DOHH2 (cell line): Measurements from ENCODE around the gene KIAA0930.

ENCODE experiments used
- H3F3A ChIP-seq: fragments of 200-600 bp; sonication (generic), shearing (Covaris generic); 2 replicates; pipeline ENCODE4 v1.6.0; 2016; ENCODE audit warnings: antibody characterized with exemption, mild to moderate bottlenecking; ENCODE audit not compliant: control insufficient read depth, insufficient read depth
- H3K27ac ChIP-seq: fragments of 200-600 bp; sonication (generic); 2 replicates; pipeline ENCODE4 v1.5.1; 2014; ENCODE audit warnings: low read depth, mild to moderate bottlenecking, low read length, moderate library complexity
- H3K27me3 ChIP-seq: fragments of 200-600 bp; sonication (generic); 2 replicates; pipeline ENCODE4 v1.6.1; 2014; ENCODE audit warnings: mild to moderate bottlenecking, low read length, mixed read lengths; ENCODE audit not compliant: control insufficient read depth
- H3K36me3 ChIP-seq: fragments of 200-600 bp; sonication (generic); 2 replicates; pipeline ENCODE4 v1.6.1; 2014; ENCODE audit warnings: mild to moderate bottlenecking, low read length, moderate library complexity, mixed read lengths; ENCODE audit not compliant: control insufficient read depth
- H3K4me1 ChIP-seq: fragments of 200-600 bp; sonication (generic); 2 replicates; pipeline ENCODE4 v1.6.1; 2014; ENCODE audit warnings: mild to moderate bottlenecking, low read length, mixed read lengths; ENCODE audit not compliant: control insufficient read depth
- H3K4me2 ChIP-seq: fragments of 200-600 bp; sonication (generic); 2 replicates; pipeline ENCODE4 v1.6.0; 2014; ENCODE audit warnings: mild to moderate bottlenecking, low read length, moderate library complexity
- H3K4me3 ChIP-seq: fragments of 200-600 bp; sonication (generic); 2 replicates; pipeline ENCODE4 v1.5.1; 2014; ENCODE audit warnings: mild to moderate bottlenecking, low read length, mixed read lengths
- H3K79me2 ChIP-seq: fragments of 200-600 bp; sonication (generic); 2 replicates; pipeline ENCODE4 v1.6.1; 2014; ENCODE audit warnings: mild to moderate bottlenecking, low read length, mixed read lengths; ENCODE audit not compliant: control insufficient read depth
- H3K9me2 ChIP-seq: fragments of 200-600 bp; sonication (generic); replicated peaks from 2 replicates; pipeline ENCODE4 v1.6.1; 2014; ENCODE audit warnings: mild to moderate bottlenecking, low read length, mixed read lengths; ENCODE audit not compliant: control insufficient read depth
- H3K9me3 ChIP-seq: fragments of 200-600 bp; sonication (generic); 2 replicates; pipeline ENCODE4 v1.6.1; 2014; ENCODE audit warnings: antibody characterized with exemption, low read length, mixed read lengths; ENCODE audit not compliant: control insufficient read depth, insufficient read depth
- H4K20me1 ChIP-seq: fragments of 200-600 bp; sonication (generic); 2 replicates; pipeline ENCODE4 v1.6.0; 2014; ENCODE audit warnings: low read depth, mild to moderate bottlenecking, antibody characterized with exemption, low read length, moderate library complexity; ENCODE audit not compliant: control insufficient read depth, insufficient read depth
- CTCF ChIP-seq: fragments of 200-600 bp; sonication (generic); IDR thresholded peaks from one replicate; pipeline ENCODE4 v1.5.1; 2014; ENCODE audit warnings: antibody characterized with exemption, mild to moderate bottlenecking, low read depth, low read length; ENCODE audit not compliant: poor library complexity, severe bottlenecking
- EZH2phosphoT487 ChIP-seq: fragments of 200-600 bp; sonication (generic); IDR thresholded peaks from 2 replicates; pipeline ENCODE4 v1.6.1; 2017; ENCODE audit warnings: borderline replicate concordance, mild to moderate bottlenecking, antibody characterized with exemption, low read length, moderate library complexity, mixed read lengths

KIAA0930 gene

GRCh38 chr22:45216133-45217003 is 24.3 kb downstream of the KIAA0930 start:
- Histone ChIP-seq H3K79me2 (peaks cover 73% of the 10 kb centered on the region), H3F3A (no peaks in the 10 kb centered on the region), H3K27me3 (no peaks in the 10 kb centered on the region), H3K9me2 (no peaks in the 10 kb centered on the region), H3K9me3 (no peaks in the 10 kb centered on the region), H3K27ac (no peak overlapping the region), H3K4me3 (no peak overlapping the region), H3K4me1 (peaks cover 23% of the 10 kb centered on the region), H3K4me2 (no peak overlapping the region), H3K36me3 (peaks cover 5% of the 10 kb centered on the region; the same call in 1 of the 2 replicates), H4K20me1 (peaks cover 13% of the 10 kb centered on the region; the same call in 1 of the 2 replicates)
- TF ChIP-seq EZH2phosphoT487: no peak
- no peak for TF ChIP-seq CTCF

GRCh38 chr22:45212992-45213751 is 27.5 kb downstream of the KIAA0930 start:
- Histone ChIP-seq H3K79me2 (peaks cover 52% of the 10 kb centered on the region), H3K4me2 (no peak overlapping the region), H3K9me2 (no peaks in the 10 kb centered on the region), H3K4me3 (no peak overlapping the region), H3K9me3 (no peaks in the 10 kb centered on the region), H3F3A (no peaks in the 10 kb centered on the region), H3K36me3 (peaks cover 25% of the 10 kb centered on the region), H4K20me1 (0 out of 2 replicates have a peak, but pooled peaks cover 5% of the 10 kb centered on the region), H3K27me3 (no peaks in the 10 kb centered on the region), H3K4me1 (peaks cover 12% of the 10 kb centered on the region), H3K27ac (no peak overlapping the region)
- no peak for TF ChIP-seq EZH2phosphoT487
- TF ChIP-seq CTCF: no peak

- Histone ChIP-seq H3K36me3 (peaks cover 29% of the 10 kb centered on the region), H3K4me2 (no peak overlapping the region), H3K27ac (no peak overlapping the region), H3F3A (no peaks in the 10 kb centered on the region), H3K27me3 (no peaks in the 10 kb centered on the region), H4K20me1 (0 out of 2 replicates have a peak, but pooled peaks cover 5% of the 10 kb centered on the region), H3K79me2 (peaks cover 45% of the 10 kb centered on the region), H3K4me1 (peaks cover 12% of the 10 kb centered on the region), H3K4me3 (no peak overlapping the region), H3K9me3 (no peaks in the 10 kb centered on the region), H3K9me2 (no peaks in the 10 kb centered on the region)
- no peak for TF ChIP-seq CTCF
- no peak for TF ChIP-seq EZH2phosphoT487
Observed at GRCh38 chr22:45212306-45212709, 28.4 kb downstream of the KIAA0930 start.
